GM21528 (cell line): ENCODE results near the gene TSPAN18.

Experiments used
- ATAC-seq: cut with Tn5 transposase; IDR thresholded peaks from one replicate; pipeline ENCODE4 v1.9.1; 2021; ENCODE audit warnings: mild to moderate bottlenecking, moderate library complexity; ENCODE audit not compliant: unreplicated experiment, low FRiP score

TSPAN18 gene

GRCh38 chr11:44755556-44756523, 29.1 kb downstream of the TSPAN18 start:
- no peak for ATAC-seq

- no peak for ATAC-seq
These were observed 32.2 kb downstream of the TSPAN18 start for GRCh38 chr11:44758983-44759382.

GRCh38 chr11:44759743-44760476, 33.1 kb downstream of the TSPAN18 start:
- no peak for ATAC-seq

GRCh38 chr11:44760477-44760872, 33.7 kb downstream of the TSPAN18 start:
- no peak for ATAC-seq

- no peak for ATAC-seq
These were observed 34.3 kb downstream of the TSPAN18 start for GRCh38 chr11:44760917-44761550.

- ATAC-seq = no peak
These were observed 34.8 kb downstream of the TSPAN18 start for GRCh38 chr11:44761551-44761961.

GRCh38 chr11:44763121-44763820, 36.5 kb downstream of the TSPAN18 start:
- ATAC-seq = no peak

- no peak for ATAC-seq
These were observed 37.8 kb downstream of the TSPAN18 start for GRCh38 chr11:44764583-44764982.

GRCh38 chr11:44765026-44765595, 38.3 kb downstream of the TSPAN18 start:
- no peak for ATAC-seq

- no peak for ATAC-seq
These were observed 38.9 kb downstream of the TSPAN18 start for GRCh38 chr11:44765676-44766075.

GRCh38 chr11:44766112-44766971, 39.6 kb downstream of the TSPAN18 start:
- no peak for ATAC-seq

- no peak for ATAC-seq
These were observed 40.2 kb downstream of the TSPAN18 start for GRCh38 chr11:44766972-44767278.

- no peak for ATAC-seq
These were observed 40.7 kb downstream of the TSPAN18 start for GRCh38 chr11:44767421-44767820.

GRCh38 chr11:44770401-44770800, 43.6 kb downstream of the TSPAN18 start:
- no peak for ATAC-seq

GRCh38 chr11:44771252-44771734, 44.5 kb downstream of the TSPAN18 start:
- ATAC-seq = no peak

GRCh38 chr11:44771841-44772240, 45.1 kb downstream of the TSPAN18 start:
- no peak for ATAC-seq

- no peak for ATAC-seq
These were observed 46.7 kb downstream of the TSPAN18 start for GRCh38 chr11:44773351-44773965.

- no peak for ATAC-seq
These were observed 47.3 kb downstream of the TSPAN18 start for GRCh38 chr11:44774108-44774507.

GRCh38 chr11:44774731-44775130, 48.0 kb downstream of the TSPAN18 start:
- no peak for ATAC-seq
